ENCODE measurements around the gene SMIM24.
"Not testable (repeated sequence)": the region's sequence is repeated elsewhere in the genome, so short reads cannot be mapped to it uniquely, and the experiment has no call there.

DNA sequence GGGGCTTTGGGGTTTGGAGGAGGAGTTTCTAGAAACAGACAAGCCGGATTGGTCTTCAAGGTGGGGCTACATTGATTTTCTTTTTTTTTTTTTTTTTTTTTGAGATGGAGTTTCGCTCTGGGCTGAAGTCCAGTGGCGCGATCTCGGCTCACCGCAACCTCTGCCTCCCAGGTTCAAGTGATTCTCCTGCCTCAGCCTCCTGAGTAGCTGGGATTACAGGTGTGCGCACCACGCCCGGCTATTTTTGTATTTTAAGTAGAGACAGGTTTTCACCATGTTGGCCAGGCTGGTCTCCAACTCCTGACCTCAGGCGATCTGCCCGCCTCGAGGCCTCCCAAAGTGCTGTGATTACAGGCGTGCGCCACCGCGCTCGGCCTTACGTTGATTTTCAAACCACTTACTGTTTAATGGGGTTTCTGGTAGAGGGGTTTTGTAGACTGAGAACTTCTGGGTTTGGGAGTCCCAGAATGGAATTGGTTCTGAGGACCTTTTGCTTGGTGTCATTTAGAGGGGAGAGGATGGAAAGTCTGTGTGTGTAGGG is 27.9 kb upstream of the SMIM24 start:
- TF ChIP-seq CTCF (IDR thresholded peaks at IDR 0.05 in 4 of 5, conservative IDR thresholded peaks at IDR 0.05 in 1 of 5); POLR2A (IDR thresholded peaks at IDR 0.05): not testable (repeated sequence)

Data from gastrocnemius medialis (tissue), 4 donors.